PC-9 (cell line): ENCODE results near the gene MTHFD1L. TPM values are rescaled to one million over a fixed set of nuclear protein-coding genes. Genes with fewer than 3 reads are reported as not detected.
"Not testable (repeated sequence)": the region's sequence is repeated elsewhere in the genome, so short reads cannot be mapped to it uniquely, and the experiment has no call there.

Experiments
- BruUV-seq: library from RNA; stranded (reverse); fragments of 400-500 nt; replicated peaks from 2 replicates; lab custom pipeline; 2021; lab: Mats Ljungman, UMichigan
- CTCF ChIA-PET: fragments of 300-600 bp; sonication (Branson Sonifier 250); formaldehyde crosslinking; loops from one replicate; lab custom pipeline; 2022; ENCODE audit warnings: antibody characterized with exemption; lab: Charles Lee
- POLR2A ChIA-PET: fragments of 300-600 bp; sonication (Branson Sonifier 250); formaldehyde crosslinking; loops from one replicate; lab custom pipeline; 2022; ENCODE audit warnings: antibody characterized with exemption; ENCODE audit not compliant: unreplicated experiment; lab: Charles Lee
- DNase-seq, 2 experiments: peaks; one replicate each; pipeline versions ENCODE4 v3.0.0 to v3.0.0-alpha.2; 2015 to 2022; ENCODE audit warnings: mixed read lengths in 1 of 2
- H2AFZ ChIP-seq: fragments of 200-600 bp; sonication (generic); 2 replicates; pipeline ENCODE4 v1.8.1; 2017; ENCODE audit warnings: antibody characterized with exemption
- H3F3A ChIP-seq: fragments of 200-600 bp; sonication (generic); 2 replicates; pipeline ENCODE4 v1.8.1; 2017; ENCODE audit warnings: antibody characterized with exemption, mild to moderate bottlenecking, low read depth; ENCODE audit not compliant: insufficient read depth
- H3K27ac ChIP-seq: fragments of 200-600 bp; sonication (generic); 2 replicates; pipeline ENCODE4 v1.6.1; 2016; ENCODE audit warnings: mixed run types
- H3K27me3 ChIP-seq: fragments of 200-600 bp; sonication (generic); 2 replicates; pipeline ENCODE4 v1.6.1; 2016; ENCODE audit warnings: low read depth, mixed run types; ENCODE audit not compliant: insufficient read depth
- H3K36me3 ChIP-seq: fragments of 200-600 bp; sonication (generic); 2 replicates; pipeline ENCODE4 v1.6.1; 2016; ENCODE audit warnings: low read depth, mixed run types
- H3K4me1 ChIP-seq: fragments of 200-600 bp; sonication (generic); replicated peaks from 2 replicates; pipeline ENCODE4 v1.6.1; 2016; ENCODE audit warnings: mixed run types; ENCODE audit not compliant: insufficient read depth
- H3K4me2 ChIP-seq: fragments of 200-600 bp; sonication (generic); 2 replicates; pipeline ENCODE4 v1.6.1; 2017; ENCODE audit warnings: mixed run types
- H3K4me3 ChIP-seq: fragments of 200-600 bp; sonication (generic); 2 replicates; pipeline ENCODE4 v1.6.1; 2016; ENCODE audit warnings: mixed run types
- H3K79me2 ChIP-seq: fragments of 200-600 bp; sonication (generic); 2 replicates; pipeline ENCODE4 v1.6.1; 2017; ENCODE audit warnings: low read depth, mixed run types
- H3K9me2 ChIP-seq: fragments of 200-600 bp; sonication (generic); 2 replicates; pipeline ENCODE4 v1.8.1; 2017; ENCODE audit warnings: mild to moderate bottlenecking; ENCODE audit not compliant: insufficient read depth
- H3K9me3 ChIP-seq: fragments of 200-600 bp; sonication (generic); 2 replicates; pipeline ENCODE4 v1.8.1; 2016; ENCODE audit warnings: low read depth; ENCODE audit not compliant: insufficient read depth
- H4K20me1 ChIP-seq: fragments of 200-600 bp; sonication (generic); 2 replicates; pipeline ENCODE4 v1.8.1; 2017; ENCODE audit not compliant: insufficient read depth
- CTCF ChIP-seq: fragments of 200-600 bp; sonication (generic); conservative IDR thresholded peaks from 2 replicates; pipeline ENCODE4 v1.6.1; 2017; ENCODE audit warnings: mixed run types, antibody characterized with exemption, mild to moderate bottlenecking, moderate library complexity
- EZH2 ChIP-seq: fragments of 200-600 bp; sonication (generic); IDR thresholded peaks from 2 replicates; pipeline ENCODE4 v1.8.0; 2017; ENCODE audit warnings: antibody characterized with exemption, low read depth
- intact Hi-C: fragments of 100-400 bp; cut with micrococcal nuclease; formaldehyde crosslinking; loops from one replicate; pipeline ENCODE4 v1.10.0; 2022; ENCODE audit not compliant: unreplicated experiment
- total RNA-seq: library from RNA; stranded (reverse); gene quantifications from 2 replicates; pipeline ENCODE4 v1.2.3, GENCODE V29; 2021

MTHFD1L gene
- total RNA-seq, 1 experiment from 2014 or later, result 53.3 TPM

- Histone ChIP-seq H3K27ac (peak overlapping the region; percentile 81), H3K4me1 (peaks cover 30% of the 10 kb centered on the region), H3F3A (peaks cover 20% of the 10 kb centered on the region)
- H3K9me3 ChIP-seq, H3K4me2 ChIP-seq, CTCF ChIA-PET, H4K20me1 ChIP-seq, H3K9me2 ChIP-seq, H3K36me3 ChIP-seq, BruUV-seq, POLR2A ChIA-PET, H3K27me3 ChIP-seq, H3K4me3 ChIP-seq, H2AFZ ChIP-seq, H3K79me2 ChIP-seq, intact Hi-C loops: not testable (repeated sequence)
- peak; percentile 5 to 63 for DNase-seq
Observed at GRCh38 chr6:151127133-151127798, 261.8 kb downstream of the MTHFD1L start.

GRCh38 chr6:151128763-151129370 lies 263.4 kb downstream of the MTHFD1L start:
- POLR2A ChIA-PET, result no interaction called here
- CTCF ChIA-PET, result no interaction called here
- intact Hi-C loops, result no loop called here
- TF ChIP-seq EZH2 (no peak), CTCF (no peak)
- no peaks in the 10 kb centered on the region for H3K9me2 ChIP-seq
- H3K79me2 ChIP-seq, result no peaks in the 10 kb centered on the region
- H3K4me1 ChIP-seq, result peaks cover 30% of the 10 kb centered on the region
- no peaks in the 10 kb centered on the region for H3K27me3 ChIP-seq
- no peaks in the 10 kb centered on the region for H3K36me3 ChIP-seq
- H3K9me3 ChIP-seq, result no peaks in the 10 kb centered on the region
- no peak overlapping the region for H2AFZ ChIP-seq
- no TSS peak for BruUV-seq
- H3K4me3 ChIP-seq, result no peak overlapping the region
- peaks cover 20% of the 10 kb centered on the region for H3F3A ChIP-seq
- no peaks in the 10 kb centered on the region for H4K20me1 ChIP-seq
- no peak for DNase-seq
- H3K4me2 ChIP-seq, result no peak overlapping the region
- no peak overlapping the region for H3K27ac ChIP-seq

GRCh38 chr6:151130329-151130728 lies 264.8 kb downstream of the MTHFD1L start:
- H2AFZ ChIP-seq, result no peak overlapping the region

More at GRCh38 chr6:151130329-151130728, 264.8 kb downstream of the MTHFD1L start:
- H3K9me2 ChIP-seq, result no peaks in the 10 kb centered on the region
- H3K4me3 ChIP-seq, result no peak overlapping the region
- no peak overlapping the region for H3K27ac ChIP-seq
- H3K4me2 ChIP-seq, result no peak overlapping the region
- BruUV-seq, result no TSS peak
- no peaks in the 10 kb centered on the region for H3K27me3 ChIP-seq
- no peaks in the 10 kb centered on the region for H3K36me3 ChIP-seq
- intact Hi-C loops, result no loop called here
- ChIA-PET POLR2A (no interaction called here), CTCF (no interaction called here)
- no peaks in the 10 kb centered on the region for H3K9me3 ChIP-seq
- H3K4me1 ChIP-seq, result peaks cover 19% of the 10 kb centered on the region
- no peaks in the 10 kb centered on the region for H3K79me2 ChIP-seq
- TF ChIP-seq EZH2, result no peak
- TF ChIP-seq CTCF, result no peak
- DNase-seq, result no peak
- H3F3A ChIP-seq, result peaks cover 14% of the 10 kb centered on the region
- H4K20me1 ChIP-seq, result no peaks in the 10 kb centered on the region
